BLaER1 (cell line): ENCODE results near the gene FCGBP.
"Not testable (repeated sequence)": the region's sequence is repeated elsewhere in the genome, so short reads cannot be mapped to it uniquely, and the experiment has no call there.

Experiments used
- H3K27ac ChIP-seq: shearing (Covaris generic); formaldehyde crosslinking; 2 replicates; pipeline ENCODE4 v1.8.1; 2022
- H3K27me3 ChIP-seq: shearing (Covaris generic); formaldehyde crosslinking; 2 replicates; pipeline ENCODE4 v1.8.1; 2022
- H3K36me3 ChIP-seq: shearing (Covaris generic); formaldehyde crosslinking; 2 replicates; pipeline ENCODE4 v1.8.1; 2022
- H3K4me1 ChIP-seq: shearing (Covaris generic); formaldehyde crosslinking; 2 replicates; pipeline ENCODE4 v1.8.1; 2022
- H3K4me2 ChIP-seq: shearing (Covaris generic); formaldehyde crosslinking; 2 replicates; pipeline ENCODE4 v1.8.1; 2022
- H3K4me3 ChIP-seq: shearing (Covaris generic); formaldehyde crosslinking; 2 replicates; pipeline ENCODE4 v1.8.1; 2022
- H3K9ac ChIP-seq: shearing (Covaris generic); formaldehyde crosslinking; 2 replicates; pipeline ENCODE4 v1.8.1; 2022
- H3K9me3 ChIP-seq: shearing (Covaris generic); formaldehyde crosslinking; 2 replicates; pipeline ENCODE4 v1.8.1; 2022
- H4K20me1 ChIP-seq: shearing (Covaris generic); formaldehyde crosslinking; 2 replicates; pipeline ENCODE4 v1.8.1; 2022
- Cebpa-rat ChIP-seq: shearing (Covaris generic); IDR thresholded peaks from 2 replicates; pipeline ENCODE4 v1.8.1; 2022

The FCGBP gene

GRCh38 chr19:39969266-39969665 lies 34.8 kb upstream of the FCGBP start:
- no peak overlapping the region for H3K27ac ChIP-seq
- H3K4me2 ChIP-seq: peak overlapping the region; percentile 92
- peaks cover 21% of the 10 kb centered on the region for H4K20me1 ChIP-seq
- H3K9me3 ChIP-seq: no peaks in the 10 kb centered on the region
- no peak for TF ChIP-seq Cebpa-rat
- H3K36me3 ChIP-seq: peaks cover 23% of the 10 kb centered on the region
- no peak overlapping the region for H3K4me3 ChIP-seq
- H3K4me1 ChIP-seq: peaks cover 22% of the 10 kb centered on the region
- no peak overlapping the region for H3K9ac ChIP-seq
- H3K27me3 ChIP-seq: no peaks in the 10 kb centered on the region

- Histone ChIP-seq H3K9me3 (no peaks in the 10 kb centered on the region), H3K27me3 (no peaks in the 10 kb centered on the region), H3K27ac (no peak overlapping the region), H3K36me3 (peaks cover 18% of the 10 kb centered on the region), H3K4me1 (peaks cover 22% of the 10 kb centered on the region), H3K9ac (no peak overlapping the region), H3K4me3 (no peak overlapping the region), H3K4me2 (no peak overlapping the region), H4K20me1 (peaks cover 16% of the 10 kb centered on the region)
- TF ChIP-seq Cebpa-rat: no peak
Observed at GRCh38 chr19:39968789-39969188, 34.4 kb upstream of the FCGBP start.

- Histone ChIP-seq H3K4me1 (peaks cover 22% of the 10 kb centered on the region), H3K4me2 (no peak overlapping the region), H3K27ac (no peak overlapping the region), H3K36me3 (peaks cover 6% of the 10 kb centered on the region), H3K9ac (no peak overlapping the region), H4K20me1 (peaks cover 13% of the 10 kb centered on the region), H3K9me3 (no peaks in the 10 kb centered on the region), H3K27me3 (no peaks in the 10 kb centered on the region), H3K4me3 (no peak overlapping the region)
- no peak for TF ChIP-seq Cebpa-rat
Observed at GRCh38 chr19:39967561-39967960, 33.1 kb upstream of the FCGBP start.

GRCh38 chr19:39966617-39967016 lies 32.2 kb upstream of the FCGBP start:
- Histone ChIP-seq H3K27me3 (no peaks in the 10 kb centered on the region), H3K4me2 (no peak overlapping the region), H4K20me1 (peaks cover 4% of the 10 kb centered on the region; the same call in 1 of the 2 replicates), H3K9me3 (no peaks in the 10 kb centered on the region), H3K36me3 (no peaks in the 10 kb centered on the region), H3K4me1 (peaks cover 14% of the 10 kb centered on the region), H3K4me3 (no peak overlapping the region), H3K27ac (no peak overlapping the region), H3K9ac (no peak overlapping the region)
- TF ChIP-seq Cebpa-rat: no peak

- no peaks in the 10 kb centered on the region for H4K20me1 ChIP-seq
- H3K36me3 ChIP-seq: no peaks in the 10 kb centered on the region
- H3K9me3 ChIP-seq: no peaks in the 10 kb centered on the region
- H3K4me3 ChIP-seq: no peak overlapping the region
- H3K27ac ChIP-seq: no peak overlapping the region
- no peak for TF ChIP-seq Cebpa-rat
- no peaks in the 10 kb centered on the region for H3K4me1 ChIP-seq
- peaks cover 3% of the 10 kb centered on the region; the same call in 1 of the 2 replicates for H3K27me3 ChIP-seq
- H3K9ac ChIP-seq: no peak overlapping the region
- H3K4me2 ChIP-seq: no peak overlapping the region
Observed at GRCh38 chr19:39963898-39964297, 29.5 kb upstream of the FCGBP start.

- not testable (repeated sequence) for H3K9ac ChIP-seq, H3K4me1 ChIP-seq, H4K20me1 ChIP-seq, H3K27ac ChIP-seq, H3K36me3 ChIP-seq, H3K4me3 ChIP-seq, H3K9me3 ChIP-seq, H3K4me2 ChIP-seq, H3K27me3 ChIP-seq
Observed at GRCh38 chr19:39959407-39959806, 25.0 kb upstream of the FCGBP start.

- H3K36me3 ChIP-seq, H3K27me3 ChIP-seq, H3K9ac ChIP-seq, H4K20me1 ChIP-seq, H3K9me3 ChIP-seq, H3K4me3 ChIP-seq, H3K4me2 ChIP-seq, H3K27ac ChIP-seq: not testable (repeated sequence)
- H3K4me1 ChIP-seq: peaks cover 12% of the 10 kb centered on the region
Observed at GRCh38 chr19:39958942-39959341, 24.5 kb upstream of the FCGBP start.

- H3K4me2 ChIP-seq, H3K9ac ChIP-seq, H3K27me3 ChIP-seq, H3K9me3 ChIP-seq, H4K20me1 ChIP-seq, H3K27ac ChIP-seq, H3K4me3 ChIP-seq, H3K36me3 ChIP-seq: not testable (repeated sequence)
- H3K4me1 ChIP-seq: peaks cover 22% of the 10 kb centered on the region
Observed at GRCh38 chr19:39957886-39958285, 23.5 kb upstream of the FCGBP start.

- Histone ChIP-seq H3K9me3 (no peaks in the 10 kb centered on the region), H4K20me1 (no peaks in the 10 kb centered on the region), H3K9ac (no peak overlapping the region), H3K27me3 (no peaks in the 10 kb centered on the region), H3K4me2 (peak overlapping the region; percentile 85), H3K4me3 (0 out of 2 replicates have a peak overlapping the region, but pooled peaks have one; percentile 34), H3K27ac (peak overlapping the region; percentile 38; the same call in 1 of the 2 replicates), H3K4me1 (peaks cover 34% of the 10 kb centered on the region), H3K36me3 (no peaks in the 10 kb centered on the region)
- no peak for TF ChIP-seq Cebpa-rat
Observed at GRCh38 chr19:39953915-39954314, 19.5 kb upstream of the FCGBP start.

GRCh38 chr19:39951686-39952085 lies 17.3 kb upstream of the FCGBP start:
- no peak overlapping the region for H3K9ac ChIP-seq
- H3K4me1 ChIP-seq: peaks cover 34% of the 10 kb centered on the region
- H3K27ac ChIP-seq: no peak overlapping the region
- H3K36me3 ChIP-seq: no peaks in the 10 kb centered on the region
- H4K20me1 ChIP-seq: no peaks in the 10 kb centered on the region
- no peaks in the 10 kb centered on the region for H3K27me3 ChIP-seq
- H3K4me2 ChIP-seq: peak overlapping the region; percentile 85; the same call in 1 of the 2 replicates
- no peaks in the 10 kb centered on the region; the same call in 1 of the 2 replicates for H3K9me3 ChIP-seq
- no peak for TF ChIP-seq Cebpa-rat
- no peak overlapping the region for H3K4me3 ChIP-seq

GRCh38 chr19:39951065-39951650 lies 16.7 kb upstream of the FCGBP start:
- no peak overlapping the region for H3K27ac ChIP-seq
- no peaks in the 10 kb centered on the region for H4K20me1 ChIP-seq
- H3K9me3 ChIP-seq: no peaks in the 10 kb centered on the region; the same call in 1 of the 2 replicates
- peaks cover 34% of the 10 kb centered on the region for H3K4me1 ChIP-seq
- H3K27me3 ChIP-seq: no peaks in the 10 kb centered on the region
- no peak overlapping the region for H3K4me2 ChIP-seq
- no peak for TF ChIP-seq Cebpa-rat
- H3K9ac ChIP-seq: no peak overlapping the region
- no peaks in the 10 kb centered on the region for H3K36me3 ChIP-seq
- no peak overlapping the region for H3K4me3 ChIP-seq
